ENCODE data around the gene SPG11.
"Not testable (repeated sequence)": the region's sequence is repeated elsewhere in the genome, so short reads cannot be mapped to it uniquely, and the experiment has no call there.

The SPG11 gene

DNA sequence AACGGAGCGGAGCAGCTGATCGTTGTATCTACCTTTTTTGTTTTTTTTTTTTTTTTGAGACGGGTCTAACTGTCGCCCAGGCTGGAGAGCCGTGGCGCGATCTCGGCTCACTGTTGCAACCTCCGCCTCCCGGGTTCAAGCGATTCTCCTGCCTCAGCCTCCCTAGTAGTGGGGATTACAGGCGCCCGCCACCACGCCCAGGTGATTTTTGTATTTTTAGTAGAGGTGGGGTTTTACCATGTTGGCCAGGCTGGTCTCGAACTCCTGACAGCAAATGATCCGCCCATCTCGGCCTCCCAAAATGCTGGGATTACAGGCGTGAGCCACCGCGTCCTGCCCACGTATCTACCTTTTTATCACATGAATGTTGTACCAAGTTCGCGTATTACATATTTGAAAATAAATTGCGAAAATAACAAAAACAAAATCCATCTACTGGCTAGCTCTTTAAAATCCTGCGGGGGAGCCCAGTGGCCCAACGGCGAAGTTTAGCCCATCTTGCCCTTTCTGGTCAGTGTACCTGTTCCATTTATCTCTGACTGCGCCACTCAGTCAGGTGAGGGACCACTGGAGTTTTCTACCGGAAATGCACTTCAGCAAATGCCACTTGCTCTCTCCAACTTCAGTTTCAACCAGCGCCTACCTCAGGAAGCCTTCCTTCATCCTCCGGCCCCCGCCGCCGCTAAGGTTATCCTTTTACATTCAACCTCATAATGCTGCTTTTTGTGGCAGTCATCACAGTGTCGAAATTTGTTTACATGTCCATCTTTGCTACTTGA is 127.8 kb downstream of the SPG11 start:
- DNase-seq (ENCODE audit: low read depth, low spot score), result no peak
- H3K4me3 ChIP-seq (ENCODE audit: low read length), result peak overlapping the region; percentile 83

DNA sequence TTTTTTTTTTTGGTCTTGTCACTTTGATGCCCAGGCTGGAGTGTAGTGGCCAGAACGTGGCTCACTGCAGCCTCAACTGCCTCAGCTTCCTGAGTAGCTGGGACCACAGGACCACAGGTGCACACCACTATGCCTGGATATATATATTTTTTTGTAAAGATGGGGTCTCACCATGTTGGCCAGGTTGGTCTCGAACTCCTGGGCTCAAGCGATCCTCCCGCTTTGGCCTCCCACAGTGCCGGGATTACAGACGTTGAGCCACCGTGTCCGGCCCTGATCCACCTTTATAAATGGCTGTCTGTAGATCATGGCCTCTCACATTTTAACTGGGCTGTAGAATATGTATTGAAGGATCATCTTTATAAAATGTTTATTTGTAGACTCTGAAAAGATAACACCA is 128.4 kb downstream of the SPG11 start:
- no peak overlapping the region for H3K4me3 ChIP-seq (ENCODE audit: low read length)
- DNase-seq (ENCODE audit: low read depth, low spot score), result no peak

DNA sequence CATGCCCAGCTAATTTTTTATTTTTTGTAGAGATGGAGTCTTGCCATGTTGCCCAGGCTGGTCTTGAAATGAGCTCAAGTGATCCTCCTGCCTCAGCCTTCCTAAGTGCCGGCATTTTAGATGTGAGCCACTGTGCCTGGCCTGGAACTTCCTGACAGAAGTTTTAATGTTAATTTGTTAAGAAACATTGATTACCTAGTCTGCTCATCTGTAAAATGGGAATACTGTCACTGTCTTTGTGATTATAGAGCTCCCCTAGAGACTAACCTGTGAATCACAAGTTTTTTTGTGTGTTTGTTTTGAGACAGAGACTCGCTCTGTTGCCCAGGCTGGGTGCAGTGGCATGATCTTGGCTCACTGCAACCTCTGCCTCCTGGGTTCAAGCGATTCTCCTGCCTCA is 130.8 kb downstream of the SPG11 start:
- no peak overlapping the region for H3K4me3 ChIP-seq (ENCODE audit: low read length)
- no peak for DNase-seq (ENCODE audit: low read depth, low spot score)

DNA sequence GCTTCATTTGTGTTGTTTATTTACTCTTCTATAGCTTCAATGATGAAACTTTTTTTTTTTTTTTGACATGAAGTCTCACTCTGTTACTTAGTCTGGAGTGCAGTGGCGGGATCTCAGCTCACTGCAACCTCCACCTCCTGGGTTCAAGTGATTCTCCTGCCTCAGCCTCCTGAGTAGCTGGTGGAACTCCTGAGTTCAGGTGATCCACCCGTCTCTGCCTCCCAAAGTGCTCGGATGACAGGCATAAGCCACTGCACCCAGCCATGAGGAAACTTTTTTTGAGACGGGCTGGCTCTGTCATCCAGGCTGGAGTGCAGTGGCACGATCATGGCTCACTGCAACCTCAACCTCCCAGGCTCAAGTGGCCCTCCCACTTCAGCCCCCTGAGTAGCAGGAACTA is 131.2 kb downstream of the SPG11 start:
- not testable (repeated sequence) for DNase-seq (ENCODE audit: low read depth, low spot score); H3K4me3 ChIP-seq (ENCODE audit: low read length)

DNA sequence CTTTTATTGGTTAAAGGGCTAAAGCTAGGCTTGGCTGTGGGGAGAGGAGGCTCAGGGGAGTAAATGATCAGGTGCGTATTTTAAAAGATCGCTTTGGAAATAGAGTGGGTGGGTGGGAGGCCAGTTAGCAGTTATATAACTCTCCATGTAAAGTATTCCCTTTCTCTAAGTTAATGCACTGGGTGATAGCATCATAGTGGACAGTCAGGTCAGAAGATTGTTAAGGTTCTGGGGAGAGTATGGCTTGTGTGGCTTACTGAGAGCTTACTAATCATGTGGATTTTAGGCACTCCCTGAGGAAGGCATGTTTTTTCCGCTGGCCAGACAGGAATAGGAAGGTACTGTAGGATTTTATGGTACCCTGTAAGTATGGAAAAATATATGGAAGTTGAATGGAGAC is 132.8 kb downstream of the SPG11 start:
- H3K4me3 ChIP-seq (ENCODE audit: low read length), result no peak overlapping the region
- no peak for DNase-seq (ENCODE audit: low read depth, low spot score)

DNA sequence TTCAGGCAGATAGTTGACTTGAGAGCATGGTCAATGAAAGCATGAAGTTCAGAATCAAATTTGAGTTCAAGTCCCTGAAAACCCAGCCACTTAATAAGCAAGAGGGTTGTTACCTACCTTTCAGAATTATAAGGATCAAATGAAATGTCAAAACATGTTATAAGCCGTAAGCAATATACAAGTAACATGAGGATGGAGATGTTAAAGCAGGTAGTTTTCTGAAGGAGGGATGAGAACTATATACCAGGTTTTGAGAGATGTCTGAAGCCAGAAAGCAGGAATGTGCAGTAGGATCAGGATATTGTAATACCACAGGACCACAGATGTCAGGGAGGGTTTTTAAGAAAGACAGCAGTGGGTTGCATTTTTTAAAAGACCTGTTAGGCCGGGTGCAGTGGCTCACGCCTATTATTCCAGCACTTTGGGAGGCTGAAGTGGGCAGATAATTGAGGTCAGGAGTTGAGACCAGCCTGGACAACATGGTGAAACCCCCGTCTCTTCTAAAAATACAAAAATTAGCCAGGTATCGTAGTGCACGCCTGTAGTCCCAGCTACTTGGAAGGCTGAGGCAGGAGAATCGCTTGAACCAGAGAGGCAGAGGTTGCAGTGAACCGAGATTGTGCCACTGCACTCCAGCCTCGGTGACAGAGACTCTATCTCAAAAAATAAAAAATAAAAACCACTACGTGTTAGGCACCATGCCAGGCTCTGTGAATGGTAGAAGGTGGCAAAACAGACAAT is 133.4 kb downstream of the SPG11 start:
- no peak overlapping the region for H3K4me3 ChIP-seq (ENCODE audit: low read length)
- no peak for DNase-seq (ENCODE audit: low read depth, low spot score)

DNA sequence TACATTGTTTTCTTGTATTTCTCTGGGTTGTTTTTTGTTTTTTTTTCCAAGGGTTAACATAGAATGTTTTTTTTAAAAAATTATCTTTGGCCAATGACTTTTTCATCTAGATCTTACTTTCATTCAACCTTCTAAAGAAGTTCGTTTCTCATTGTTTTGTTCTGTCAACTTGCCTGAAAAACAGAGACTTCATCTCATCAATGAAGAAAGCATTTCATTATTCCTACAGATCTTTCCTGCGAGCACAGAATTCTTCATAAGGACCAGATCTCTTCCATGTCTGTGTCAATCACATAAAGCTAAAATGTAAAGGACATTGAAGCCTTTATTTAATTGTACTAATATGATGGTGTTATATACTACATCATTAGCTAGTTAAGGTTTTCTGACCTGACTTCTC is 136.2 kb downstream of the SPG11 start:
- no peak overlapping the region for H3K4me3 ChIP-seq (ENCODE audit: low read length)
- no peak for DNase-seq (ENCODE audit: low read depth, low spot score)

DNA sequence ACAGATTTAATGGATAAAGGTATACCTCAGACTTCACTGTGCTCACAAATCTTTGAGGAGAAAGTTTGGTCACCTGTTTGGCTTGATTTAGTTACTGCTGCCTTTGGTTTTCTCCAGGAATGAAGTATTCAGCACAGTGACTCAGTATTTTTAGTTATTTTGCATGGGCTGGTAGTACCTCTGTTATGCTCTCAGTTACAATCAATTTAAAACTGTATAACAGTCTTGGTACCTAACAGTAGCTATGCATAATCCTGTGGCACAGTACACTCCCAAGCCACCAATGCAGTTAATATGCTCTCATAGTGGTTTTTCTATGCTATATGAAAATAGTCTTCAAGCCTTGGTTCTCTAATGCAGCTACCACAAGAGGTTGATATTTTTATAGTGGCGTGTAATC is 138.4 kb downstream of the SPG11 start:
- DNase-seq (ENCODE audit: low read depth, low spot score), result no peak
- no peak overlapping the region for H3K4me3 ChIP-seq (ENCODE audit: low read length)

DNA sequence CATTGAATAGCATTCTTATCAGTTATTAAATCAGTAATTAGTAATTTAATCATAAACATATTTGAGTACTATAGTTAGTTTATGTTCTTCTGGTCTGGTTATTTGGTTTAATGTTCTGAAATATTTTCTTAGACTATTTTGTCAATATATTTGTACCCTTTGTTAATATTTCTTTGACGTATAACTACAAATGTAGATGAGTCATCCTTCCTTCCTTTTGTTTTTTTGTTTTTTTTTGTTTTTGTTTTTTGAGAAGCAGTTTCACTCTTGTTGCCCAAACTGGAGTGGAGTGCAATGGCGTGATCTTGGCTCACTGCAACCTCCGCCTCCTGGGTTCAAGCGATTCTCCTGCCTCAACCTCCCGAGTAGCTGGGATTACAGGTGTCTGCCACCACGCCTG is 143.9 kb downstream of the SPG11 start:
- no peak overlapping the region for H3K4me3 ChIP-seq (ENCODE audit: low read length)
- DNase-seq (ENCODE audit: low read depth, low spot score), result no peak

DNA sequence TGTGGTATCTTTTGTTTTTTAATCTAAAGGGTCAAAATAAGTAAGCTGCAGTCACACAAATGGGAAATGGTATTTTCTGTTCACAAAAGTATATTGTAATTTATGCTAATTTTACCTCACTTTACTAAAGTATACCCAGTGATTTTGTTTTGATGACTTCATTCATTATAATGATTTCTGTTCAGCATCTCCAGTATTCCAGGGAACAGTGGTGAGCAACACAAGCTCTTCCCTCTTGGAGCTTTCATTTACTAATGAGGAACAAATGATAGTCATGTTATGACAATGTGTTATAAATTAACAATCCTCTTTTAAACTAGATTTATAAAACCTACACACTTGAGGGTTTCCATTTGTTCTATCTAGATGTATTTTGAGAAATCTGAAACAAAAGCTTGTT is 147.0 kb downstream of the SPG11 start:
- no peak for DNase-seq (ENCODE audit: low read depth, low spot score)
- H3K4me3 ChIP-seq (ENCODE audit: low read length), result no peak overlapping the region

Measured in Jurkat, Clone E6-1 (cell line).